ENCODE measurements around the gene RUBCNL. TPM values are rescaled to one million over a fixed set of nuclear protein-coding genes. Genes with fewer than 3 reads are reported as not detected.
"Not testable (repeated sequence)": the region's sequence is repeated elsewhere in the genome, so short reads cannot be mapped to it uniquely, and the experiment has no call there.

RUBCNL gene
- total and polyA plus RNA-seq, 9 of the 15 experiments (the other 6 are each of a cell fraction or from before 2014, with no cell fraction given), result 0.04 to 0.35 (median 0.12) TPM; not detected in 3

- TF ChIP-seq E2F8 (IDR thresholded peaks at IDR 0.05; ENCODE audit: low read depth, partially characterized antibody), result no peak
- no peak for TF ChIP-seq GATAD2B (IDR thresholded peaks at IDR 0.05; ENCODE audit: borderline replicate concordance)
- TF ChIP-seq ARNT (IDR thresholded peaks at IDR 0.05), result no peak
- no peak for TF ChIP-seq MECOM (CRISPR knock-in tag; IDR thresholded peaks at IDR 0.05)
- TF ChIP-seq POLR3A (IDR thresholded peaks at IDR 0.05; ENCODE audit: borderline replicate concordance, extremely low read depth, insufficient read depth, insufficient read length), result no peak
- TF ChIP-seq ZNF395 (CRISPR knock-in tag; IDR thresholded peaks at IDR 0.05), result no peak
These were observed at the start of gene RUBCNL (continued) for GRCh38 chr13:46387064-46387851.

- H3K36me3 ChIP-seq (ENCODE audit: control insufficient read depth, insufficient read depth, low read length); H3K4me2 ChIP-seq (ENCODE audit: insufficient read depth, low read length); ATAC-seq; H2AFZ ChIP-seq (ENCODE audit: low read depth, low read length); in situ Hi-C loops (cut with MboI); CTCF ChIA-PET (ENCODE audit: low intra/inter-chr PET ratio); H4K20me1 ChIP-seq (replicated peaks; ENCODE audit: control insufficient read depth, insufficient read depth, low read length); H3K4me3 ChIP-seq; H3K79me2 ChIP-seq (ENCODE audit: control insufficient read depth, insufficient read depth, low read length); H3K9ac ChIP-seq (ENCODE audit: insufficient read depth in 1 of 2, low read depth in 2 of 2, low read length in 2 of 2); H3K9me1 ChIP-seq (ENCODE audit: control insufficient read depth, insufficient read depth, low read length); DNase-seq (ENCODE audit: extremely low read depth in 1 of 4, low spot score in 3 of 4); H3K27ac ChIP-seq (ENCODE audit: extremely low read depth, low read depth, low read length); H3K27me3 ChIP-seq (ENCODE audit: control insufficient read depth in 2 of 2, insufficient read depth in 2 of 2, low read length in 2 of 2); H3K4me1 ChIP-seq (replicated peaks in 1 of 2; ENCODE audit: control insufficient read depth in 2 of 2, insufficient read depth in 2 of 2, low read length in 2 of 2); POLR2A ChIA-PET; BruUV-seq (replicated peaks); H3K9me3 ChIP-seq (replicated peaks; ENCODE audit: control insufficient read depth, insufficient read depth, low read depth, low read length); intact Hi-C loops (cut with micrococcal nuclease): not testable (repeated sequence)
- no CpG with 5 or more reads among the region's 2 CpGs for WGBS (ENCODE audit: insufficient coverage, low coverage, missing lambda C conversion rate)
- peak; percentile 26 for FAIRE-seq
These were observed 42.5 kb upstream of the RUBCNL start for GRCh38 chr13:46429558-46429957.

All from K562 (cell line).